HG02610 (cell line): ENCODE data around the gene ITLN1.
"Not testable (repeated sequence)": the region's sequence is repeated elsewhere in the genome, so short reads cannot be mapped to it uniquely, and the experiment has no call there.

ENCODE experiments used
- ATAC-seq: cut with Tn5 transposase; IDR thresholded peaks from one replicate; pipeline ENCODE4 v1.9.1; 2021; ENCODE audit warnings: mild to moderate bottlenecking, moderate library complexity; ENCODE audit not compliant: unreplicated experiment

ITLN1 gene

DNA sequence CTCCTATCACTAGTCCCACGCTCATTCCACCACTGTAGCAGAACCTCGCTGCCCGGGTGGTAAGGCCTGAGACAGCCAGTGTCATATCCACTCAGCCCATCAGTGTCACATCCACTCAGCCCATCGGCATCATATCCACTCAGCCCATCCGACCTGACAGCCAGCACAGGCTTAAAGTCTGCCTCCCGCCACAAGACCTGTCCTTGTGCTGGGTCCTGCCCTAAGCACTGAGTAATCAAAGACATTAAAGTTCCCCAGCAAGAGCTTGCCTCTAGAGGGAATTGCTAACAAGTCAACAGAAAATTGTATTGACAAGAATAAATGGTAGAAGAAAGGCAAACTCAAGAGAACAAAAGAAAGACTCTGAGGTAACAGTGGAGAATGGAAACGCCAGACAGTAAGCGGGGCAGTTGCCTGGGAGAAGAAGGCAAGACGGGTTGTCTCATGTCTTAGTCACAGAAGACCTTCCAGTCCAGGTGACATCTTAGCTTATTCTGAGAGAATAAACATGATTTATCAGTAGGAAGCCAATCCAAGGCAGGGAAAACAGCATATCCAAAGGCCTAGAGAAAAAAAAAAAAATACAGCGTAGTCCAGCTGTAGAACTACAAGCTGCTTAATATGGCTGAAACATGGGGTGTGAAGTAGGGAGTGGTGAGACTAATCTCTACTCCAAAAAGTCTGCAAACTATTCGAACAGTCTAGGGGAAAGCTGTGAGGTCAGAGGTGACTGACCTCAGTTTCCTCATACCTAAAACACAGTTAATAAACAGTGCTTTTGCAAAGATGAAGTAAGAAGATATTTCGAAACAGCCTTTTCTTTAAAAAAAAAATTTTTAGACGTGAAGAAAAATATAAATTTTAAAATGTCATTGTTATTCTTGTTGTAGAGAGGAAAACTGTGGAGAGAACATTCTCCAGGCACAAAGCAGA lies 1.1 kb downstream of the ITLN1 start:
- ATAC-seq = no peak

DNA sequence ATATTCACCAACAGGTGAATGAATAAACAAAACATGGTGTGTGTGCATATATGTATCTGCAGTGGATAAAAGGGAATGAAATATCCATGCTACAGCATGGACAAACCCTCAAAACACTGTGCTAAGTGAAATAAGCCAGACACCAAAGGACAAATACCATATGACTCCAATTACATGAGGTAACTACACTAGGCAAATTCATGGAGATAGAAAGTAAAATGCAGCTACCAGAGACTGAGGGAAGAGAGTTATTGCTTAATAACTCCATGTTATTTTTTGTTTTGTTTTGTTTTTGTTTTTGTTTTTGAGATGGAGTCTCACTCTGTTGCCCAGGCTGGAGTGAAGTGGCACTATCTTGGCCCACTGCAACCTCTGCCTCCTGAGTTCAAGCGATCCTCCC lies 2.4 kb downstream of the ITLN1 start:
- ATAC-seq = no peak

DNA sequence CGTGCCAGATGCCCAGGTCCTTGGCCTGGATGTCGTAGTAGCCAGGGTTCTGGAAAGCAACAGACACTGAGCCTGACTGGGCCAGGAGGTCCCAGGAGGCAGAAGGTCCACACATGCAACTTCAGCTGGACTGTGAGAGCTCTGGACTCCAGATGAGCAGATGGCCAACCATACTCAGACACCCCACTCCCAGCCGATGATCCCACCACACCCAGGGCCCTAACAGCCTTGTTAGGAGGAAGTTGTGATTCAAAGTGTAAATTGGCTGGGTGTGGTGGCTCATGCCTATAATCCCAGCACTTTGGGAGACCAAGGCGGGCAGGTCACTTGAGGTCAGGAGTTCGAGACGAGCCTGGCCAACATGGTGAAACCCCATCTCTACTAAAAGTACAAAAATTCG lies 3.7 kb downstream of the ITLN1 start:
- ATAC-seq = not testable (repeated sequence)

DNA sequence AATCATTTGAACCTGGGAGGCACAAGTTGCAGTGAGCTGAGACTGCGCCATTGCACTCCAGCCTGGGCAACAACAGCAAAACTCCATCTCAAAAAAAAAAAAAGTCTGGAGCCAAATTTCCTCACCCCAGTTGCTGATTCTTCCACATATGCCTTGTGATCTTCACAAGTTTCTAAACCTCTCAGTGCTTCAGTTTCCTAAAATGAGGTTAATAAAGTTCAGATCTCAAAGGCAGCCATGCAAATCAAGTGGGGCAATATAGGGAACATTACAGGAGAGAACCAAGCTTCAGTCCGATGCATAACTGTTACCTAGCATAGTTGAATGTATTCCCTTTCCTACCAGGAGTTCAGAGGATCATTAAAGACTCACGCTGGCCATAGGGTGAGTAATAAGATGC lies 4.8 kb downstream of the ITLN1 start:
- ATAC-seq = no peak

DNA sequence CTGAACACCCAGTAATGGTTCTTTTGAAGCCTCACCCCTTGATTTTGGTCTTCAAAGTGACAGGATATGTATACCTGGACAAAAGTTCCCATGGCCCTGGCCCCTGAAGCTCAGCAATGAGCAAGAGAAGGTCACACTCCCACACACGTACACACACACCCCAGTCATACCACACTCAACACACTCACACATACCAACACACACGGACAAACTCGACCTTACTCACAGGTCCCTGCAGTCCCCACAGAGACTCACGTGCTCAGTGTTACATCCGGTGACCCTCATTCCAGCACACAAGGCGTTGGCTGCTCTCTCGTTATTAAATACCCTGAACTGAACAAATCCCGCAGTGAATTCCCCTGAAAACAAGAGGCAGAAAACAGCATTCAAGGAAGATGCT lies 5.9 kb downstream of the ITLN1 start:
- ATAC-seq = no peak

DNA sequence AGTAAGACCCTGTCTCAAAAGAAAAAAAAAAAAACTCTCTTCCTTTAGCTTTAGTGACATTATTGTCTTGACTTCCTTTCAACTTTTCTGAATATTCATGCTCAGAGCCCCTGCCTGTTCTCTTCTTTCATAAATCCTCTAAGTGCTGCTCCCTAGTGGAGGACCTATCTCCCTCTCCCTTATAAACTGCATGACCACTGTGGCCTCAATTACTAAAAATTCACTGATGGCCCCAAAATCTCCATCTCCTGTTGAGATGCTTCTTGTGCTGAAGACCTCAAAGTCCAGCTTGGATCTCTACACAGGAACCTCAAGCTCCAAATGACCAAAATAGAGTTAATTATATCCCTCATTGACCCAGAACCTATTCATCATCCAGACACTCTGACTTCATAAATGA lies 7.8 kb downstream of the ITLN1 start:
- no peak for ATAC-seq

DNA sequence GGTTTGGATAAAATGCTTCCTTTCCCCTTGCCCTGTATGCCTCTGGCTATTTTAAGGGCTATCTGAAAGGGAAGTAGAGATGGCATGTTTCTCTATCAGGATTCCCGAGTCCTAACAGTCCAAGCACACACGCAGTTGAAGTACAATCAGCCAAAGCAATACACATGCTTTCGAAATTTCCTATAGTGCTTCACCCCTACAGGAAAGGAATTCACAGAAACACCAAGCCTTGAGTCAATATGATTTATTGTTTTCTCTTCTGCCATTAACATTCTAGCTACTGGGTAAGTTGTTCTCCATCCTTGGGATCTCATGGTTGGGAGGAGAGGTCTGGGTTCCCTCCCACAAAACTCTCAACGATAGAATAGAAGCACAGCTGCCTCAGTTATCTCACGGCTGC lies 8.7 kb downstream of the ITLN1 start:
- no peak for ATAC-seq

DNA sequence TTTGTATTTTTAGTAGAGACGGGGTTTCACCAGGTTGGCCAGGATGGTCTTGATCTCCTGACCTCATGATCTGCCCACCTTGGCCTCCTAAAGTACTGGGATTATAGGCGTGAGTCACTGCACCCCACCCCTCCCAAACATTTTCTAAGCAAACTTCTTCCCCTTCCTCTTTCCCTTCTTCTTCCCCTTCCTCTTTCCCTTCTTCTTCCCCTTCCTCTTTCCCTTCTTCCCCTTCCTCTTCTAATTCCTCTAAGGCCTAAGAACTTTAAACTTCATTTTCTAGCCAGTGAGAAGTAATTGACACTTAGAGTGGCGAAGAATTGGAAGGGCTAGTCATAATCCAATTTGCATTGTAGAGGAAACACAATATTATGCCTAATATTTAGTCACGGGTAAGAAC lies 9.4 kb downstream of the ITLN1 start:
- ATAC-seq = not testable (repeated sequence)

DNA sequence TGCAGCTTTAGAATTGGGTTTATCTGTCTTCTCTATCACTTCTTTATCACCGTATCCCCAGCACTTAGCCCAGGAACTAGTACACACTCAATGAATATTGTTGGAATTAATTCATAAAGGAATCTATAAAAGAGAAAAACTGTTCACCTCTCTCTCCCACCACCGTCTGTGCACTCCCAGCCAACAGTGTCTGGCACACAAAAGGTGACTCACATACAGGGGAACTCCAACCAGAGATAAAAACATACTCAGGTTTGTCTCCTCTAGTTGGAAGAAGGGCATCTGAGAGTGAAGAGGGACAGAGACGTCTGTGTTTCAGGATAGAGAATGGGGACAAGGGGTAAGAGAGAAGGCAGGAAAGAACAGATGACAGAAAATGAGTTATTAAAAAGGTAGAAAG lies 10.0 kb downstream of the ITLN1 start:
- ATAC-seq = no peak

DNA sequence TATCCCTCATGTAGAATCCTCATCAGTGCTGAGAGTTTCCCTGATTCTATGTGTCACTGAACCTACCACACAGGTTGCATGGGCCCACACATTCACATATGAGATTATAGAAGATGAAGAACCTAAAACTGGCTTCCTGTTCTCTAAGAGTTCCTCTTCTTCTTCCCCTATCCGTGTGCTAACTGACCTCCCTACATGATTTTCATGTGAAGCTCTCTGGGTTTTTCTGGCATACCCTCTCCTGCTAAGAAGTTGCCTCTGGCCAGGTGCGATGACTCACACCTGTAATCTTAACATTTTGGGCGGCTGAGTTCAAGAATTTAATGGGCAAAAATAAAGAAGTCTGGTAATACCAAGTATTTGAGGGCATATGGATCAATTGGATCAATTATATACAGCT lies 16.8 kb downstream of the ITLN1 start:
- ATAC-seq = no peak

DNA sequence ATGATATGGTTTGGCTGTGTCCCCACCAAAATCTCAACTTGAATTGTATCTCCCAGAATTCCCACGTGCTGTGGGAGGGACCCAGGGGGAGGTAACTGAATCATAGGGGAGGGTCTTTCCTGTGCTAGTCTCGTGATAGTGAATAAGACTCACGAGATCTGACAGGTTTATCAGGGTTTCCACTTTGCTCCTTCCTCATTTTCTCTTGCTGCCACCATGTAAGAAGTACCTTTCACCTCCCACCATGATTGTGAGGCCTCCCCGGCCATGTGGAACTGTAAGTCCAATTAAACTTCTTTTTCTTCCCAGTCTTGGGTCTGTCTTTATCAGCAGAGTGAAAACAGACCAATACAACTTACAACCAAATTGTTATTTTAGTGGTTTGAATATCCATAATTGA lies 17.3 kb downstream of the ITLN1 start:
- ATAC-seq = not testable (repeated sequence)

DNA sequence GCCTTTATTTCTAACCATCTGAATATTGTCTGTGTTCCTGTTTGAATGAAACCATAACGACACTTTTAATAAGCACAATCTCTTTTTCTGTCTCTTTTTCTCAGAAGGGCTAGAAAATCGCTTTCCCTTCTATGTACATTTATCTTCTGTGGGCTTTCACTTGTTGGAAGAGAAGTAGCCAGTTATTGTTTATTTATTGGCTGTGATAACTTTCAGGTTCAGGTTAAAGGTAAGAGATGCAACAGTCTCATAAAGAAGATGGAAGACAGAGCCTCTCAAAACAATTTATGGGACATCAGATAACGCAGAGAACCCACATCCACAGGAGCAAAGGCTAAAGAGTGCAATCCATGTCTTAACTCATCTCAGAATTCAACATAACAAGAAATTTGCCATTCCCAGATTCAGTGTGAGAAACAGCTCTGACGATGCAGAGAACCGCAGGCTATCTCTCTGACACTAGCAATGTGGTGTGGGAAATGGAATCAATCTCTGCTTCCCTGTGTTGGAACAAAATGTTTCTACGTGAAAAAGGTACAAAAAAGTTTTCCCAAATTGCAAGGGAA lies 18.2 kb downstream of the ITLN1 start:
- no peak for ATAC-seq

DNA sequence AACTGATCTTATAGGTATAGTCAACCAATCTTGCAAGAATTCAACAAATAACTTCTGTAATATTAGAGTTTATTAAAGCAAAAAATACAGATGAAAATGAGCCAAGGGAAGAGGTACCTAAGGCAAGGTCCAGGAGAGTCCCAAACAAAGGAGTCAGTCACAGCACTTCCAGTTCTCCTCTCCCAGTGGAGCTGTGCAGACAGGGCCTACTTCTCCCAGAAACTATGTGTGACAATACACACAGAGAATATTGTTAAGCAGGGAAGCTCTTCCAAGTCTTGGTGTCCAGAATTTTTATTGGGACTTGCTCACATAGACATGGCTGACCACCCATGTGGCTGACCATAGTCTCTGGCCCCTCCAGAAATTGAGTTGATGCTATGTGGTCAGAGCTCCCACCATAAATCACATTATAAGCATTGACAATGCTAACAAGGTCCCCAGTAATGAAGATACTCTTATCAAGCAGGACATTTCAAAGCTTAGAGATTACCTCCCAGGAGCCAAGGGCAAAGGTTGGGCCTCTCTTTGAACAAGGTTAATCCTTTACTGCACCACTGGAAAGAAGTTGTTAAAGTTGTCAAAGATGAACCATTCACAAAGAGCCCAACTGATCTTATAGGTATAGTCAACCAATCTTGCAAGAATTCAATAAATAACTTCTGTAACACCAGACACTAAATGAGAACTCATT lies 18.8 kb downstream of the ITLN1 start:
- ATAC-seq = no peak

DNA sequence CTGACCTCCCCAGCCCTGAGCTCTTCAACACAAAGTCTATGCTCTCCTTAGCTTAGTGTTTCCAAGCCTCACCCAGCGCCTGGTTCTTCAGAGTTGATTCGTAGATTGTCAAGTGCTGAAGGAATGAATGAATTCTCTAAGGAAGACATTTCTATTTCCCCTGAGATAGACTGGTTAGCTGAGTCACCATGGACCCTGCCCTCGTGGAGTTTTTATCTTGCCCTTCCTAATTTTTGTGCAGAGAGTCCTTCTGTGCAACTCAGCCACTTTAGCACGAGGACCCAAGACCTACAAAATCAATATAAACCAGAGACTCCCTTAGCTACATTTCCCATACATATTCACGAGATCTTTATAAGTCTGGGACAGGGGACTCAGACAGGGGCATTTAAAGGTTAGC lies 19.6 kb downstream of the ITLN1 start:
- no peak for ATAC-seq

DNA sequence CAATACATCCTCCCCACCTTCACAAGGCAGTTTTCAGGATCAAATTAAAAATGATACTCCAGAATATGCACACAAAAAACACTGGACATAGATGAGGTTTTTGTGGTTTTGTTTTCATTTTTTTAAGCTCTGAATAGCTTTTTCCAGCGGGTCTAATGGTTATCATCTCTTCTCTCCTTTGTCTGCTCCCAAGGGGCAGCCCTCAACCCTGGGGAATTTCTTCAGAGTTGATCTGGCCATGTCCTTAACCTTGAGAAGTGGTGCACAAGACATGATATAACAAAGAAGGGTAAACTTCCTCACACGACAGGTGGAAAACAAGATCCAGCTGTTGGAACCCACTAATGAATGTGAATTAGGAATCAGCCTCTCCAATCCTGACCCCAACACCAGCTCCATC lies 20.8 kb downstream of the ITLN1 start:
- ATAC-seq = no peak

DNA sequence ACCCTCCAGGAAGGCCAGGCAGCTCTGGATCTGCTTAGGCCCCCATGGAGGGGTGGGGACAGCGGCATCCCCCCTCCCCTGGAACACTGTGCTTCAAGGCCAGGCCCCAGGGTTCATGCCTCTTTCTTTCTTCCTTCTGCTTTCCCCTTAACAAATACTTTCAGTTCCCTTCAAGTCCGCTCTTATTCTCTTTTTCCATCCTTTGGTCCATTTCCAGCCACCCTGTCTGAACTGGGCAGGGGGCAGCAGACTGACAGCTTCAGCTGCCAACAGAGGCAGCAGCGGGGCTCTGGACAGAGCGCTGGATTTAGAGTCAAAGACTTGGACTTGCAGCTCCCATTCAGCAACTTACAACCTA lies 21.2 kb downstream of the ITLN1 start:
- no peak for ATAC-seq

DNA sequence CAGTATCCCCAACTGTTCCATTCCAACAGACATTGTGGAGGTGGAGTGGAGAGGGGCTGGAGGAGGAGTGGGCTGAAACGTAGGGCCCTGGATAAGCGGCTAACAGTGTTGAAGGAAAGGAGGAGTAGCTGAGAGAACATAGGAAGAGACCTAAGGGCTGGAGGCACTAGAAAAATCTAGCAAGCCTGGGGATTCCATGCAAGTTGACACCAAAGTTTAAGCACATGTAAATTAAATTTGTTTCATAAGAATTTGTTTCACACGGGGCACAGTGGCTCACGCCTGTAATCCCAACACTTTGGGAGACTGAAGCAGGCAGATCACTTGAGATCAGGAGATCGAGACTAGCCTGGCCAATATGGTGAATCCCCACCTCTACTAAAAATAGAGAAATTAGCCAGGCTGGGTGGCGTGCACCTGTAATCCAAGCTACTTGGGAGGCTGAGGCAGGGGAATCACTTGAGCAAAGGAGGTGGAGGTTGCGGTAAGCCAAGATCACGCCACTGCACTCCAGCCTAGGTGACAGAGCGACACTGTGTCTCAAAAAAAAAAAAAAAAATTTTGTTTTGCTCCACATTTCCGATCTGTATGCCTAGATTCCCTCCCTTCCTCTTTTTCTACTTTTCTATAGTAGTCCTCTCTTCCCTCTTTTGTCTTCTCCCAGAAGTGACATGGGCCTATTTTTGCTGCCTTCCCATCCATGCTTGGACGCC lies 21.8 kb downstream of the ITLN1 start:
- ATAC-seq = no peak

DNA sequence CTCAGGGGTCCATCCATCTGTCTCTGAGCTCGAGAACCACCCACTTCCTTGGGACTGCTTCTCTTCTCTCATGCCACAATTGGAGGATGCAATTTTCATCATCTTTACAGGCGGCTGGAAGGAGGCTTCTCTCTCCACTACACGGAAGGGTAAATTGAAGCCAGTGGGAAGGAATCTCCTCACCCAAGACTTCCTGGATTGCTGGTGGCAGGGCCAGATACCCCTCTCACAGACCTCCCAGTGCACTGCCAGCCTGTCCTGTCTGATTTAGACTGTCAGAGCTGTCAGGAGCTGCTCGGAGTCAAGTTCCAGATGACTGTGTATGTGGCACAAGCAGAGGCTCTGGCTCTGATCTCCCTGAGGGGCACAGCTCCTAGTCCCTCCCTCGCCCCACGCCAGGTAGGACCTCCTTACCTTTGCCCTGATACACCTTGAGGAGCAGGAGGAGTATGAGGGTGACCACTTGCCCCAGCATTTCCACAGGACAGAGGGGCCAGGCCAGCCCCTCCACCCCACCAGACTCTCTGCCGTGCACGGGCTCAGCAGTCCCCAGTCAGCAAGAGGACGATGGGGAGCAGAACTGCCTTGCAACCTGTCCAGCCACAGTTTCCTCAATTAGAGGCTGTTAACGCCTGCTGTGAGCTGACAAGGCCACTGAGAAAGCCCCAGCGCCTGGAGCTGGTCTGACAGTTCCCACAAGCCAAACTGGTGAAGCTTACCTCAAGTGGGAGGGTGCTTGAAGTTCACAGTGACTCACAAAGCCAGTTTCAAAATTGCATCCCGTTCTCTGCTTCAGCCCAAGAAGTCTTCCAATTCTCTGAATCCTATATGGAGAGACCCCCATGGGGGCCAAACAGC lies 22.5 kb downstream of the ITLN1 start, which contains the start of gene CD244:
CD244 (minus strand) TSS at position 685 of the 858 bp plus-strand sequence; CDS start at position 475, 210 bp downstream.
- ATAC-seq = peak; percentile 92

DNA sequence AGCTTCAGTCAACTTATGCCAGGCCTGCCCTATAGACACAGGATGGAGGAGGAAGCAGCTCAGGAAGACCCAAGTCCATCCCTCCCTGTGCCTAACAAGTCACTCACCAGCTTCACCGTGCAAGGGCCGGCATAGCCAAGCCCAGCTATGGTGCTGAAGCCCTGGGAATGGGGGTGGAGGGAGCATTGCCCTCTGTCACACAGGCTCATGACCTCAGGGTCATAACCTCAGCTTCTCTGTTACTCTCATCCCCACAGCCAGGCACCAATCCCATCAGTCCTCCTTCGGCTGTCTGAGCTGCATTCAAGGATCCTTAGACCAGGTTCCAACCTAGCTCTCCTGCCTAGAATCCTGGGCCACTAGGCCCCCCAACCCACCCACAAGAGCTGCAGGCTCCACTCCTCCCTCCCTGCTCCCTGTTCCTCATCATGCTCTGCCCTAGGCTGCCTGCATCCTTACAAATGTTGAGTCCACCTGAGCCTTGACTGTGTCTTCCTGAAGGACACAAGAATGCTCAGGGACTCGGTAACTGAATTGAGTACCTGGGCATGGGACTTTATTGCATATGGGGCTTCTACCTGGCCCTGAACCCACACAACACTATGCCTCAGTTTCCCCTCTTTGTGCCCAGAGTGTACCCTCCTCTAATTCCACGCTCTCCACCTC lies 24.0 kb downstream of the ITLN1 start:
- no peak for ATAC-seq

DNA sequence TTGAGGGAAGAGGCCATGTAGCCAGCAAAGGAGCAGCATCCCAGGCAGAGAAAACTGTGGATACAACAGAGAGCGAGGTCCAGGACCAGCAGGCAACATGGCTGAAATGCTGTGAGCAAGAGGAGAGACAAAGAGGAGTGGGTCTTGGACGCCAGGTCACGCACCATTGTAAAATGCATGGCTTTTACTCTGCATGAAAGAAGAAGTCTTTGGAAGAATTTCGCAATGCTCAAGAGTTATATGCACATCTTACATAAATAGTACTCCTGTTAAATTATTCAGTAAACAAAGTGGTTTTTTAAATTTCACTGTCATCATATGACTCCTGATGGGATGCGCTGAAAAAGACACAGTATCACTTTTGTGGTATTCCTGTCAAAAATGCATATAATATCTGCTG lies 25.8 kb downstream of the ITLN1 start:
- no peak for ATAC-seq
